Astrocyte (in vitro differentiated cells and primary cell): ENCODE results near the gene ERBB2.

Experiments
- CTCF ChIP-seq: IDR thresholded peaks from 2 replicates; pipeline ENCODE4 v1.5.1; 2011; ENCODE audit warnings: low read depth, mild to moderate bottlenecking, inconsistent platforms, low read length, moderate library complexity; ENCODE audit not compliant: insufficient read depth
- EZH2 ChIP-seq: IDR thresholded peaks from 2 replicates; pipeline ENCODE4 v1.6.1; 2012; ENCODE audit warnings: mild to moderate bottlenecking, low read length, inconsistent platforms; ENCODE audit not compliant: insufficient read depth

GRCh38 chr17:39699818-39700147, at the start of gene ERBB2:
- TF ChIP-seq CTCF = no peak
- no peak for TF ChIP-seq EZH2
